HG03097 (cell line): ENCODE results near the gene IFIT3.
A peak's percentile ranks its signal among the peaks of the same experiment; 100 is the strongest.

ENCODE experiments used
- ATAC-seq: cut with Tn5 transposase; IDR thresholded peaks from one replicate; pipeline ENCODE4 v1.9.1; 2021; ENCODE audit not compliant: unreplicated experiment, low FRiP score

IFIT3 gene

GRCh38 chr10:89351780-89352597, 24.2 kb downstream of the IFIT3 start:
- no peak for ATAC-seq

- ATAC-seq, result no peak
These were observed 25.0 kb downstream of the IFIT3 start for GRCh38 chr10:89352802-89353201.

- no peak for ATAC-seq
These were observed 27.7 kb downstream of the IFIT3 start for GRCh38 chr10:89355394-89355931.

GRCh38 chr10:89357096-89357495, 29.3 kb downstream of the IFIT3 start:
- ATAC-seq, result no peak

- no peak for ATAC-seq
These were observed 30.2 kb downstream of the IFIT3 start for GRCh38 chr10:89357975-89358374.

GRCh38 chr10:89360157-89360556, 32.4 kb downstream of the IFIT3 start:
- no peak for ATAC-seq

- ATAC-seq, result no peak
These were observed 35.1 kb downstream of the IFIT3 start for GRCh38 chr10:89362929-89363328.

GRCh38 chr10:89363729-89364442, 36.1 kb downstream of the IFIT3 start:
- ATAC-seq, result peak; percentile 41

- ATAC-seq, result peak; percentile 16
These were observed 36.7 kb downstream of the IFIT3 start for GRCh38 chr10:89364531-89364930.

GRCh38 chr10:89367529-89367928, 39.7 kb downstream of the IFIT3 start:
- ATAC-seq, result peak; percentile 56

- no peak for ATAC-seq
These were observed 40.3 kb downstream of the IFIT3 start for GRCh38 chr10:89368129-89368528.

- no peak for ATAC-seq
These were observed 41.6 kb downstream of the IFIT3 start for GRCh38 chr10:89369156-89370105.

- no peak for ATAC-seq
These were observed 43.3 kb downstream of the IFIT3 start for GRCh38 chr10:89371079-89371478.

GRCh38 chr10:89371987-89372386, 44.2 kb downstream of the IFIT3 start:
- ATAC-seq, result no peak

- ATAC-seq, result no peak
These were observed 46.3 kb downstream of the IFIT3 start for GRCh38 chr10:89373916-89374711.

GRCh38 chr10:89374713-89375141, 46.9 kb downstream of the IFIT3 start:
- ATAC-seq, result no peak

- ATAC-seq, result no peak
These were observed 50.2 kb downstream of the IFIT3 start, which contains the start of gene IFIT1B for GRCh38 chr10:89377705-89378637. Gene IFIT1B (plus strand): TSS chr10:89378056. CDS start chr10:89378136, 80 bp downstream.

- no peak for ATAC-seq
These were observed 51.3 kb downstream of the IFIT3 start for GRCh38 chr10:89379103-89379502.

- ATAC-seq, result no peak
These were observed 55.0 kb downstream of the IFIT3 start for GRCh38 chr10:89382757-89383156.
